Urothelium cell line (cell line): ENCODE data around the gene GLRA1.
"Not testable (repeated sequence)": the region's sequence is repeated elsewhere in the genome, so short reads cannot be mapped to it uniquely, and the experiment has no call there.

ENCODE experiments used
- DNase-seq: peaks from one replicate; pipeline ENCODE4 v3.0.0; 2011; ENCODE audit warnings: low spot score, mixed read lengths
- FAIRE-seq: peaks from 2 replicates; lab custom pipeline; 2011; peaks lifted over from hg19 to GRCh38; lab: Jason Lieb, UNC

The GLRA1 gene

DNA sequence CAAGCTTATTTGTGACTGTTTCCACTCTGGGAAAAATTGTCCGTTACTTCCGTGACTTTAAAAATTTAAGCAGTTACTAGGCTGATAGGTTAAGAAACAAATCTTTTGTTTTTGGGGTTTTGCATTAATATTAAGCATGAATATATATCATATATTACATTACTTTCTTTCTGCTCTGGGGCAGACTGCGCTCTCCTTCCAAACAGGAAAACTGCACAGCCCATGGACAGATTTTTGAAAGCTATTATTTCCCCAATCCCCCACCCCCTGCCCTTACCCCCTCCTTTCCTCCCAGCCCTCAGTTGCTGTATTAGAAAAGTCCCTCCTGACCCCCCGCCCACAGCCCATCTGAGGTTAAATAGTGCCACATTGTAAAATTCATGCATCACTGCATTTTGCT lies 102.5 kb downstream of the GLRA1 start:
- DNase-seq (no peak), FAIRE-seq (no peak)

- DNase-seq (no peak), FAIRE-seq (no peak)
These were observed 103.7 kb downstream of the GLRA1 start for GRCh38 chr5:151820903-151821302.

- FAIRE-seq (no peak), DNase-seq (no peak)
These were observed 104.4 kb downstream of the GLRA1 start for GRCh38 chr5:151820271-151820670.

GRCh38 chr5:151819830-151820229 lies 104.8 kb downstream of the GLRA1 start:
- DNase-seq (no peak), FAIRE-seq (no peak)

DNA sequence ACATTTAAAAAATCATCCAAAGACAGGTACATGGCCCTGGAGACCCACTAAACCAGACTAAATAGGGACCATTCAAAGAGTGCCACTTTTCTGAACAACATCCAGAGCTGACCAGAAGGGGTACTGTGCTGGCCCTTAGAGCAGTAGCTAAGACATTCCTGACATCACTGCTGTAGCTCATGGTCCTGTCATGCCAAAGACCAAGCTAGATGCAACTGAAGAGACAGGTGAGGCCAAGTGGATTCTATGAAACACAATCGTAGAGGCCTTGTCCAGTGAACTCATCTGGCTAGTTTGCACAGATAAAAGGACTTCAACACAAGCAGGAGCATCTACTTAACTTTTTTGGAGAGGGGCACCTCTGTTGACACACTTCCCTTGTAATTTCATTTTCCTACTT lies 109.6 kb downstream of the GLRA1 start:
- no peak for FAIRE-seq
- DNase-seq = no peak

DNA sequence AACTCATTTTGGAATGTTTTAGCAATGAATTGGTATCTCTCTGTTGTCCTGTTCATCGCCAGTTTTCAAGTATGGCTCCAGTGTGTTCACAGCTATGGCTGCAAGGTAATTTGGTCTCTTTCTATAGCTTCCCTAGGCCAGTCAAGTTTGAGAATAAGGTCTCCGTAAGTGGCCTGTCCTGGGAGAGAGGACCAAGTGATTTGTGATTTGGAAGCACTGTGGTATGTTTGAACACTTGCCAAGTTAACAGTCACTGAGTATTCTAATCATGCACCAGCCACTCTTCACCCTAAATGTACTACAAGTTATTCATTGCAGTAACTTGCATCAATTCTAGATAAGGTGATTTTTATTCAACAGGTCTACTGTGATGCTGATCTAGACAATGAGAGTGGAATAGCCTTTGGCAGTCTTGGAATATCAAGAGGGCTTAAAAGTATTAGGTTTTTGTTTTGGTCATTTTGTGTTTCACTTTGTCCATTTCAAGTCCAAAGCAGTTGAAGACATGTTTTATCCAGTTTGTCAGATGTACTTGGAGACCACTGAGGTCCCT lies 111.8 kb downstream of the GLRA1 start:
- DNase-seq (no peak), FAIRE-seq (no peak)

DNA sequence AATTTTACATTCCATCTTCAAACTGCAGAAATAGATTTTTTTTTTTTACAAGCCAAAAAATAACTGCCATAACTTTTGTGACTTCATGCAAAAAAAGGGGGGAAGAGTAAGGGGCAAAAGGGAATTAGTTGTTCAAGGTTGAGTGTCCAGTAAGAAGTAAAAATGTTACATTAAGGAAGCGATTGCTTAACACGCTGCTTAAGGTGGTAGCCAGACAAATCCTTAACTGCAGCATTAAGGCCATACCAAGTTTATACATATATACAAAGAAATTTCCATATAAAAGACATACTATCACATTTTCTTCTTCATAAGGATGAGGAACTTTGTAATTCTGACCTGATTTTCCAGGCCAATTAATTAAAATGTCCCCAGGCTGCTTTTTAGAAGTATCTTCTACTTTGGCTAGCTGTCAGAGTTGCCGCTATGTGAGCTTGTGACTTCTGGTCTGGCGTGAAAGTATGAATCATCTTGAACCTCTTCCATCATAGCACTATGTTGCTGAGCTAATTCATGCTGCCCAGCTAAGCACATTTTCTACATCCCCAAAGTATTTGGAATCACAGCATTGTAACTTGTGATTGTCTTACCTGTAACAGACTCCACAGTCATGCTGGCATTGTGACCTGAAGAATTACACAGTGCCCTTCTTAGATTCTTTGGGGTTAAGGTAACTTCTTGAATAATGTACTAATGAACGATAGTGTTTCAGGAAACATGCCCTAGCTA lies 112.9 kb downstream of the GLRA1 start:
- FAIRE-seq (no peak), DNase-seq (no peak)

DNA sequence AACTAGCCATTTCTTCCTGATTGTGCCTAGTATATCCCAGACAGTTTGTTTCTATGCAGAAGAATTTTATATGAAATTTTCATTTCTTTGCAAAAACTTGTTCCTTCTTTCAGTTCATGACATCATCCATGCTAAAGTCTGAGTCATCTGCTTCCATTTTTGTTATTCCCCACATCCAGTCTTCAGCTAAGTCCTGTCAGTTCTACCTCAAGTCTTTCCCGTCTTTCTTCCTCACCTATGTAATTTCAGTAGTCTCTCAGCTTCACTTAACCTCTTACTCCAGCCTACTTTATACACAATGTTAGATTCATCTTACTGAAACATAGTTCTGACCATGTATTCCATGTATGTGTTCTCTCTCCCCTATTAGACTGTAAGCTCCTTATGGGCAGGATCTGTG lies 113.8 kb downstream of the GLRA1 start:
- DNase-seq = no peak
- no peak for FAIRE-seq

- DNase-seq = no peak
- FAIRE-seq = no peak
These were observed 114.2 kb downstream of the GLRA1 start for GRCh38 chr5:151810449-151810848.

GRCh38 chr5:151808451-151809169 lies 116.0 kb downstream of the GLRA1 start:
- FAIRE-seq = no peak
- no peak for DNase-seq

DNA sequence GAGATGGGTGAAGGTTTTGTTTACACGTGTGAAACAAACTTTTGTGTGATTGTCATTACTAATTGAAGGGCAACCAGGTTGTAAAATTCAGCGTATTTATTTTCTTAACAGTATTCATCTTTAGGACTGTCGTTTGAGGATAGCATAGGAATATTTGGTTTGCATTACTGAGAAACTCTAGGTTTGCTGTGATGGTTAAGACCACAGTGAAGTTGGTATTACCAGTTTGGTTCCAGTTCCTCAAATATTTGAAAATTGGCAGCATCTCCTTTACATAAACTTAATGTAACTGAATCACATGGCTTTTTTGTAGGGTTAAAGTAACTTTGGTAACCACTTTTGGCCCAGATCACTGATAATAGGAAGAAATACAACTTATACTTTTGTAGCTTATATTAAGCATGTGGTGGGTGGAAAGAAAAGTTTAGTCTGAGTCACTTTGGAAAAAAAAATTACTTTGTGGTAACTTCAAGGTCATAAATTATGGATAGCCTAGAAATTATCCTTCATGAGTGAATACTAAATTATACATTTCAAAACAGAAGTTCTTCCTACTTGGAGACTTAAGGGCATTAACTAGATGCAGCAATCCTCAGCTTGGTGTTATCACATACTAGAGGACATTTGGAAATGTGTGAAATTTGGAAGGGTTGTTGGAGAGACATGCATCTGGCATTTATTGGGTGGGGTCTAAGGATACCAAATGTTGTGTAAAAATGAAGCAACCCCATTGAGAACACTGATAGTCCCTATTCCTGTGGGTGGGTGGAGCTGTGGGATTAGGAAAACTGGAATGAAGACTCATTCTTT lies 119.0 kb downstream of the GLRA1 start:
- no peak for DNase-seq
- no peak for FAIRE-seq

DNA sequence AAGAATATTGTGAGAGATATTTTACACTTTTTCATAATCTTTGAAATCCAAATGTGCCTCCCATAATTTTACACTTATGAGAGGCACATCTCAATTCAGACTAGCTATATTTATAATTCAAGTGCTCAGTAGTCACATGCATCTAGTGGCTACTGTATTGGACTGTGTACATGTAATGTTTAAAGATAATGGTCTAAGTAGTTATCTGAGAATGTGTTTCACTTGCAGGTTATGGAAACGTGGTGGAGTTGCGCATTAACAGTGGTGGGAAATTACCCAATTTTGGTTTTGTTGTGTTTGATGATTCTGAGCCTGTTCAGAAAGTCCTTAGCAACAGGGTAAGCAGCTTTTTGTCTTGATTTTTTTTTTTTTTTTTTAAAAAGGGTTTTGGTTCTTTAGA lies 124.1 kb downstream of the GLRA1 start:
- DNase-seq = no peak
- FAIRE-seq = no peak

DNA sequence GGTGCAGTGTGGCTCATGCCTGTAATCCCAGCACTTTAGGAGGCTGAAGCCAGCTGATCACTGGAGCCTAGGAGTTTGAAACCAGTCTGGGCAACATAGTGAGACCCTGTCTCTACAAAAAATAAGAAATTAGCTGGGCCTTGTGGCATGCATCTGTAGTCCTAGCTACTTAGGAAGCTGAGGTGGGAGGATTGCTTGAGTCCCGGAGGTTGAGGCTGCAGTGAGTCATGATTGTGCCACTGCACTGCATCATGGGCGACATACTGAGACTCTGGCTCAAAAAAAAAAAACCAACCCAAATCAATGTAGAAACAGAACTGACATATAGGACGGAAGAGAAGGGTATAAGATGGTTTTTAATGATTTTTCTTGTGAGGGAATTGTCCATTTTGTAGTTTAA lies 125.2 kb downstream of the GLRA1 start:
- FAIRE-seq = no peak
- DNase-seq = no peak

- FAIRE-seq (no peak), DNase-seq (no peak)
These were observed 126.0 kb downstream of the GLRA1 start for GRCh38 chr5:151798674-151799073.

DNA sequence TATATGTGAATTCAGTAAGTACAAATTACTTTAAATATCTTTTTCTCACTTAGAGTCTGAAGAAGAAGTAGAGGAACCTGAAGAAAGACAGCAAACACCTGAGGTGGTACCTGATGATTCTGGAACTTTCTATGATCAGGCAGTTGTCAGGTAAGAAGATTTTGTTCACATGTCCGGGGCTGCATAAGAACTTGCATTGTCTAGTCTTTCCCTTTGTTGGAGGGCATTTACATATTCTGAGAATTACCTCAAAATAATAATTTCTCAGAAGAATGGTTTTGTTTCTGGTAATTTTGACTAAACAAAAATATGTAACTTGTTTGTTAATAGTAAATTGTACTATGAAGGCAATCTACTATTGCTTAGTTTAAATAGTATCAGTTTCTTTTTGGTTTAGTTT lies 129.2 kb downstream of the GLRA1 start:
- FAIRE-seq (no peak), DNase-seq (no peak)

- no peak for DNase-seq
These were observed 131.3 kb downstream of the GLRA1 start for GRCh38 chr5:151793358-151793757.

GRCh38 chr5:151787817-151788216 lies 136.8 kb downstream of the GLRA1 start:
- DNase-seq (no peak), FAIRE-seq (no peak)

More at GRCh38 chr5:151793358-151793757, 131.3 kb downstream of the GLRA1 start:
- FAIRE-seq = no peak

GRCh38 chr5:151786468-151786867 lies 138.2 kb downstream of the GLRA1 start:
- FAIRE-seq = no peak
- no peak for DNase-seq

GRCh38 chr5:151784141-151784540 lies 140.5 kb downstream of the GLRA1 start:
- FAIRE-seq (no peak), DNase-seq (no peak)

- DNase-seq, FAIRE-seq: not testable (repeated sequence)
These were observed 141.0 kb downstream of the GLRA1 start for GRCh38 chr5:151783664-151784063.

DNA sequence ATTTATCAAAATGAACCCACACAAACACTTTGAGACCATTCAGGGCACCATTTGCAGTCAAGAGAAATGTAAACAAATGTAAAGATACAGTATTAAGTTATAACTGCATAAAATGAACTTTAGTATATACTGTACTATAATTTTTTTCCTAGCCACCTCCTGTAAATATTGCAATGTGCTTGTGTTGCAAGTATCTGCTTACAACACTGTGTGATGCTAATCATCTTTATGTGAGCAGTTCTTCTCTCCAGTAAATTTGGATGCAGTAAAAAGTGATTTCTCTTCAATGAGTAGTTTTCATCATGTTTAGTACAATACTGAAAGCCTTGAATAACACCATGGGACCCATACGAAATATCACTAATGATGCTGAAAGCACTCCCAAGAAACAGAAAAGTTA lies 143.4 kb downstream of the GLRA1 start:
- FAIRE-seq (no peak), DNase-seq (no peak)
